ENCODE measurements around the gene IL7R.

The IL7R gene

DNA sequence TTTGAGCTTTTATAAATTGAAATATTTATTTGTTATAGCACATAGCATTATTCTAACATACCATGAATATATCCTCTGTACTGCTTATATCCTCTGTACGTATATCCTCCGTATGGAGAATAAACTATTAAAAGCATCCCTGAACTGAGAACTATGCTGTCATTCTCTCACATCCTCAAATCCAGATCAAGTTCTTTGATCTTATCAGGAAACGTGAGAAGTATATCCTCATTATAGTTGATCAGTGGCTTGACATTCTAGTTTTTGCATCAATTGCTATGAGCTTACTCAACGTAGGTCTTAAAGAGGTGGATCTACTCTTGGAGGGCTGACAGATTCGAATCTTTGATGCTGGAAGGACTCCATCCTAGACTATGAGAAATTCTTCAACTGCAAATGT lies 37.4 kb downstream of the IL7R start:
- H3K27me3 ChIP-seq (ENCODE audit: low read depth, low read length): no peaks in the 10 kb centered on the region
- no peak overlapping the region for H3K4me3 ChIP-seq (ENCODE audit: low read depth in 1 of 2, low read length in 2 of 2)
- no peak overlapping the region for H3K27ac ChIP-seq (ENCODE audit: low read length)
- no peaks in the 10 kb centered on the region for H3K9me3 ChIP-seq (ENCODE audit: control insufficient read depth in 1 of 2, low read length in 2 of 2)
- H3K36me3 ChIP-seq (ENCODE audit: control insufficient read depth in 1 of 2, insufficient read depth in 2 of 2, low read length in 2 of 2): no peaks in the 10 kb centered on the region
- H3K4me1 ChIP-seq (ENCODE audit: control insufficient read depth in 1 of 2, insufficient read depth in 2 of 2, low read length in 2 of 2): no peaks in the 10 kb centered on the region

DNA sequence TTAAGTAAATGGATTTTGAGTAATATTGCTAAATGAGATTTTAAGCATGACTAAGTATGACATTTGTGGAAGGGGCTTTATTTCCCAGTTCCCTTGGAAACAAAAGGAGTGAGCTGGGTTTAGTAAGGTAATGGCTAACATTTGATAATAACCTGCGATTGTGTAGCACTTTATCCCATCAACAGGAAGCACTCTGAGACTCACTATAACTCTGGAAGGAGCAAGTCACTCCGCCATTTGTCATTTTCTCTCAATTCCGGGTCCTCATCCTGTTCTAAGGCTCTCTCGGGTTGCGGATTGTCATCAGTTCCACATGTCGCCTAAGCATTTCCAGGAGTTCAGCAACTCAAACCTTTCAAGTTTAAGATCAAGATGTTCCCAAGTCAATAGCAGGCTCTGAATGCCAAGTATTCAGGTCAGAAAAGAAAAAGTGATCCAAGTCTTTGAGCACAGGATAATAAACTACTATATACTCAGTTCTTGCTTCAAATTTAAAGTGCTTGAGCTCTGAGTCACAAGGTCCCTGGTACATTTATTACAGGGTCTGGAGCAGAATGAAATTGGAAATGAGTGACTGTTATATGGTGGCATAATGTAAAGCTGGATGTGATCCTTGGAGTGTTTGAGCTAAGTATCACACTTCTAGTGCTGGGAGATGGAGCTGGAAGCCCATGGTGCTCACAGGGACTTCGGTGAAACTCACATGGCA lies 42.4 kb downstream of the IL7R start:
- Histone ChIP-seq H3K4me1 (ENCODE audit: control insufficient read depth in 1 of 2, insufficient read depth in 2 of 2, low read length in 2 of 2) (no peaks in the 10 kb centered on the region), H3K27ac (ENCODE audit: low read length) (no peak overlapping the region)

DNA sequence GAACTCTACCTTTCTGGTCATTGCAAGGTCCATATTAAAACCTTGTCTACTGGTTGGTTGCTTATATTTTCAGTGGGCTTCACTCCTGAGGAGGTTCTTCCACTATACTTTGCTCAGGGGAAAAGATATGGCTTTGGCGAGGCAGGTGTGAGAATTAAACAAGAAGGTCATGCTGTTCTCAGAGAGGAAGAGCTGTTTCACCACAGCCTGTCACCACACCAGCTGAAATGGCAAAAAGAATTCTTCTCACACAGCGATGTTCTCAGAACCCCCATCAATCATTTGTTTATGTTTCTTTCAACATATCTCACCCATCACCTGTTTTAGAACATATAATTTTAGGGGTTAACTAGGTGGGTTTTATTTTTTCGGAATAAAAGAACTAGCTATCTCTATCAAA lies 43.1 kb downstream of the IL7R start:
- Histone ChIP-seq H3K9me3 (ENCODE audit: control insufficient read depth in 1 of 2, low read length in 2 of 2) (peaks cover 0 to 3% of the 10 kb centered on the region in 2 donors), H3K36me3 (ENCODE audit: control insufficient read depth in 1 of 2, insufficient read depth in 2 of 2, low read length in 2 of 2) (no peaks in the 10 kb centered on the region), H3K27ac (ENCODE audit: low read length) (no peak overlapping the region), H3K4me3 (ENCODE audit: low read depth in 1 of 2, low read length in 2 of 2) (no peak overlapping the region), H3K4me1 (ENCODE audit: control insufficient read depth in 1 of 2, insufficient read depth in 2 of 2, low read length in 2 of 2) (no peaks in the 10 kb centered on the region), H3K27me3 (ENCODE audit: low read depth, low read length) (no peaks in the 10 kb centered on the region)

More for the DNA sequence above, 42.4 kb downstream of the IL7R start:
- H3K4me3 ChIP-seq (ENCODE audit: low read depth in 1 of 2, low read length in 2 of 2): no peak overlapping the region
- H3K27me3 ChIP-seq (ENCODE audit: low read depth, low read length): no peaks in the 10 kb centered on the region
- no peaks in the 10 kb centered on the region for H3K36me3 ChIP-seq (ENCODE audit: control insufficient read depth in 1 of 2, insufficient read depth in 2 of 2, low read length in 2 of 2)
- H3K9me3 ChIP-seq (ENCODE audit: control insufficient read depth in 1 of 2, low read length in 2 of 2): no peaks in the 10 kb centered on the region

DNA sequence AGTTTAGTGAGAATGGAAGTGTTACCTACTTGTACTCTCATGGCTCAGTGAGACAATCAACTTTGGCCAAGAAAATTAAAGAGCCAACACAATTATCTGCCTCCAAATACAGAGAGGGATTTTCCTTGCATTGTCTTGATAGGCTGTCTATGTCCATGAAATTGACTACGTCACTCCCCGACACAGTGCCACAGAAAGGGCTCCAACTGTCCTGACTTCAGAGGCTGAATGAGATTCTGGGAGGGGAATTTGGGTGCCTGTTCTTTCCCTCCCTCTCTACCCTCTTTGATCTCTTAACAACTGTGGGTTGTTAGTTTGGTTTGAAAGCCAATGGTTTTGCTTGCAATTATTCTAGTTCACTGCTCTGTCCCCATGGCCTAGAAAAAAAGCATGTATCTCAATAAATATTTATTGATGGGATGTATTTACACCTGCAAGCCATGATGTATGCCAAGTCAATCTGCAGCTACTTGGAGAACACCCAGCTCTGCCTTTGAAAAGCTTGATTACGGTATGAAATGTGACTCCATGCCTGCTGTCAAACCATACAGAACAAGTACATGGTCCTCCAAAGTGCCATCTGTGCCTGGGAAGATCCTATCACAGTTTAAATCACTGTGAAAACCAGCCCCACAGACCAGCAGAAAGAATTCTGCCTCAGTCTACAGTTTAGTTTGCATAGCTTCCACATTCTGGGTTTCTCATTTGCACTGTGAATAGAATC lies 44.4 kb downstream of the IL7R start:
- Histone ChIP-seq H3K9me3 (ENCODE audit: control insufficient read depth in 1 of 2, low read length in 2 of 2) (peaks cover 0 to 3% of the 10 kb centered on the region in 2 donors), H3K4me3 (ENCODE audit: low read depth in 1 of 2, low read length in 2 of 2) (no peak overlapping the region), H3K4me1 (ENCODE audit: control insufficient read depth in 1 of 2, insufficient read depth in 2 of 2, low read length in 2 of 2) (no peaks in the 10 kb centered on the region), H3K36me3 (ENCODE audit: control insufficient read depth in 1 of 2, insufficient read depth in 2 of 2, low read length in 2 of 2) (no peaks in the 10 kb centered on the region), H3K27me3 (ENCODE audit: low read depth, low read length) (no peaks in the 10 kb centered on the region), H3K27ac (ENCODE audit: low read length) (no peak overlapping the region)

DNA sequence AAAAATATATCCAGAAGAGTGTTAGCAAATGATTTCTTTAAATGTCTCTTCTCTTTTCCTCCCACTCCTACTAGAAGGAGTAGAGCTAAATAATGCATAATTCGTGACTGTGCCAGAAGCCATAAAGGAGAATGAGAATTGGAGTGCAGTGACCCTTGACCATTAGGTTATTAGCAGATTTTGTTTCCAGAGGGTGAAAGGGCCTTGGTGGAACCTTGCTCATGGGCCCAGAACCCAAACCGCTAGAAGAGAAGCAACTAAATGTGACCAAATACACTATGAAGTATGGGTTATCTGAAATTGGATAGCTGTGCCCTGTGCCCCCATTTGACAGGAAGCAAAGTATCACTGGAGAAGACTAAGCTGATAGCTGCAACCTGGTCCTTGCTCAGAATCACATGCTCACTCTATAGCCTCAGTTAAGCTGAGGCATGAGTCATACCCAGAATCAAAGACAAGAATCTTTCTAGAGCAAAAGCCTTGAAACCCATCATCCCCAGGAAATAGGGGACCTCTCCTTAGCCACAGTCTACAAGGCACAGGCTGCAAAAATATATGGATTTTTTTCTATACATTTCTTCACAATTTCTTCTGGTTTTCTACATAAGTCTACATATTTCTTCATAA lies 45.5 kb downstream of the IL7R start:
- no peaks in the 10 kb centered on the region for H3K4me1 ChIP-seq (ENCODE audit: control insufficient read depth in 1 of 2, insufficient read depth in 2 of 2, low read length in 2 of 2)
- no peak overlapping the region for H3K4me3 ChIP-seq (ENCODE audit: low read depth in 1 of 2, low read length in 2 of 2)
- no peak overlapping the region for H3K27ac ChIP-seq (ENCODE audit: low read length)
- H3K36me3 ChIP-seq (ENCODE audit: control insufficient read depth in 1 of 2, insufficient read depth in 2 of 2, low read length in 2 of 2): no peaks in the 10 kb centered on the region
- peaks cover 0 to 3% of the 10 kb centered on the region in 2 donors for H3K9me3 ChIP-seq (ENCODE audit: control insufficient read depth in 1 of 2, low read length in 2 of 2)
- no peaks in the 10 kb centered on the region for H3K27me3 ChIP-seq (ENCODE audit: low read depth, low read length)

DNA sequence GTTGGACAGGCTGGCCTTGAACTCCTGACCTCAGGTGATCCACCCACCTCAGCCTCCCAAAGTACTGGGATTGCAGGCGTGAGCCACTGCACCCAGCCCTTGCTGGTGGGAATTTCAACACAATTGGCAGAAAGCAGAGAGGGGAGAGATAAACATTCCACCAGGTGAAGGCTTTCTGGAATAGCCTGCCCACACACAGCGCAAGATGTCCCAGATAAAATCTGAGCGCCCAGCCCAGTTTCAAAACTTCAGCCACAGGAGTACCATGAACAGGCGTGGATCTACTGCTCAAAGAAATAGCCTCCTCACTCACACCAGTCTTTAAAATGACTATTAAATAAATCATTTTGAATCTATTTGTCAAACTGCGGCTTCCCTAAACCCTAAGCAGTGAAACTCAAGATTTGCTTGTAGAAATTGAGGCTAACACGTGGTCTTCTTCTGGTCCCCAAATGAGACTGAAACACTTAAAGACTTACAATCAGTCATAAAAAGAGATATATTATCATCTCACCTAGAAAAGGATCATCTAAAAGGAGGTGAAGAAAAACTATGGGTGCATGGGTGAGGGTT lies 47.0 kb downstream of the IL7R start:
- H3K27me3 ChIP-seq (ENCODE audit: low read depth, low read length): no peaks in the 10 kb centered on the region
- H3K4me3 ChIP-seq (ENCODE audit: low read depth in 1 of 2, low read length in 2 of 2): no peak overlapping the region
- H3K9me3 ChIP-seq (ENCODE audit: control insufficient read depth in 1 of 2, low read length in 2 of 2): peaks cover 0 to 3% of the 10 kb centered on the region in 2 donors
- no peaks in the 10 kb centered on the region for H3K36me3 ChIP-seq (ENCODE audit: control insufficient read depth in 1 of 2, insufficient read depth in 2 of 2, low read length in 2 of 2)
- H3K4me1 ChIP-seq (ENCODE audit: control insufficient read depth in 1 of 2, insufficient read depth in 2 of 2, low read length in 2 of 2): no peaks in the 10 kb centered on the region
- H3K27ac ChIP-seq (ENCODE audit: low read length): no peak overlapping the region

DNA sequence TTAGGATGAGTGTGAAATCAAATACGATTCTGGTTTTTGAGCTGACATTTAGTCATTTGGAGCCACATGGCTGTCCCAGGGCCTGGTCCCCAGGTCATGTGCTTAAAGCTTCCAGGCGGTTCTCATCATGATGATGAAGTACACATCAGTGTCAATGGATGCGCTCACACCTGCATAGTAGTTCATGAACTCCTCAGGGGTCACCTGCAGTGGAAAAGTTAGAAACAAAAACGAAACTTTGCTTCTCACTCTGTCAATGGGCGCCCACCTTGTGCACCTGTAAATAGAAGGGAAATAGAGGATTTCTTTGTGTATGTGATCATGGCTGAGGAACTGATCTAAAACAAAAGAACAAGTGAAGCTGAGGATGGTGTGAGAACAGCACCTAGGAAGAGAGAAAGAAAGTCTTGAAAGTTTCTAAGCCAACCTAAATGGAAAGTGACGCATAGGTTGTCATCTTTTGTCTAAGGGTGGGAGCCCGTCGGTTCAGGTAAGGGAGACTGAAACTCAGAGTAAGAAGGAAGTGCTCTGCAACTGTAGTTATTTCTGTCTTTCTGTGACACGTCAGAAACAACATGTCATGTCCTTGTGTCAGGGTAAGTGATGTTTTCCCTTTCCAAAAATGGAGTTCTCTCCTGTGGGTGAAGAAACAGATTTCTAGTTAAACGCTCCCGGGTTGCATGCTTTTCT lies 47.9 kb downstream of the IL7R start:
- Histone ChIP-seq H3K27ac (ENCODE audit: low read length) (no peak overlapping the region), H3K27me3 (ENCODE audit: low read depth, low read length) (no peaks in the 10 kb centered on the region), H3K36me3 (ENCODE audit: control insufficient read depth in 1 of 2, insufficient read depth in 2 of 2, low read length in 2 of 2) (no peaks in the 10 kb centered on the region), H3K4me1 (ENCODE audit: control insufficient read depth in 1 of 2, insufficient read depth in 2 of 2, low read length in 2 of 2) (no peaks in the 10 kb centered on the region), H3K4me3 (ENCODE audit: low read depth in 1 of 2, low read length in 2 of 2) (no peak overlapping the region), H3K9me3 (ENCODE audit: control insufficient read depth in 1 of 2, low read length in 2 of 2) (peaks cover 0 to 3% of the 10 kb centered on the region in 2 donors)

DNA sequence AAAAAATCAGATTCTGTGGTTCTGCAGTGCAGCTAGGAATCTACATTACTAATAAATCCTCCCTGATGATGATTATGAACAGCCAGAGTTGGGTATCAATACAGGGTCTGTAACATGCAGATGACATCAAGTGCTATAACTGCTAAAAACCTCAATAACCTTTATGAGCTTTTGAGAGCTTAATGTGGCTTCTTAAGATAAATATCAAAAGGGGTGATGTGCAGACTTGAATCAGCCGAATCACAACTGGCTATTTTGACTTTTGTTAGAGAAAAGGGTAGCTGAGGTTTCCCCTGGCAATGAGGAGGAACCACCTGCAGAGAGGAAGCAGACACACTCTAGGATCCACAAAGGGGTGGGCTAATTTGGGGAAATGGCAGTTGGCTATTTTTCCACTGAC lies 51.5 kb downstream of the IL7R start:
- H3K36me3 ChIP-seq (ENCODE audit: control insufficient read depth in 1 of 2, insufficient read depth in 2 of 2, low read length in 2 of 2): no peaks in the 10 kb centered on the region
- no peak overlapping the region for H3K4me3 ChIP-seq (ENCODE audit: low read depth in 1 of 2, low read length in 2 of 2)
- no peak overlapping the region for H3K27ac ChIP-seq (ENCODE audit: low read length)
- no peaks in the 10 kb centered on the region for H3K27me3 ChIP-seq (ENCODE audit: low read depth, low read length)
- peaks cover 0 to 3% of the 10 kb centered on the region in 2 donors for H3K9me3 ChIP-seq (ENCODE audit: control insufficient read depth in 1 of 2, low read length in 2 of 2)
- no peaks in the 10 kb centered on the region for H3K4me1 ChIP-seq (ENCODE audit: control insufficient read depth in 1 of 2, insufficient read depth in 2 of 2, low read length in 2 of 2)

DNA sequence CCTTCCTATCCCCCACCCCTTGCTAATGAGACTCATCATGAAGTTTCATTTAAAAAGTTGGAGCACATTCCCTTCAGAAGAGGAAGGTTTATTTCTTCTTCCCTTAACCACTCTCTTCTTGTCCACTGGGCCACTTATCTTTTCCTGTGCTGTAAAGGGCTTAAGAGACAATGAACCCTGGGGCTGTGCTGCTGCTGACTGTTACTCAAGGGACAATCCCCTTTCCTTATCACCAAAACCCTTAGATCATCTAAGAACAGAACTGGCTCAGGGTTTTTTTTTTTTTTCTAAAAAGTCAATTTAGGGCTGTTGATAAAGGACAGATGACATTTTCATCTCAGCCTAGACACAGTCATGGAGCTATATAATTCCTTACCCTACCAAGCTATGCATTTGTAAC lies 52.1 kb downstream of the IL7R start:
- peaks cover 0 to 3% of the 10 kb centered on the region in 2 donors for H3K9me3 ChIP-seq (ENCODE audit: control insufficient read depth in 1 of 2, low read length in 2 of 2)
- H3K4me3 ChIP-seq (ENCODE audit: low read depth in 1 of 2, low read length in 2 of 2): no peak overlapping the region
- H3K4me1 ChIP-seq (ENCODE audit: control insufficient read depth in 1 of 2, insufficient read depth in 2 of 2, low read length in 2 of 2): no peaks in the 10 kb centered on the region
- H3K27me3 ChIP-seq (ENCODE audit: low read depth, low read length): no peaks in the 10 kb centered on the region
- no peaks in the 10 kb centered on the region for H3K36me3 ChIP-seq (ENCODE audit: control insufficient read depth in 1 of 2, insufficient read depth in 2 of 2, low read length in 2 of 2)
- H3K27ac ChIP-seq (ENCODE audit: low read length): no peak overlapping the region

DNA sequence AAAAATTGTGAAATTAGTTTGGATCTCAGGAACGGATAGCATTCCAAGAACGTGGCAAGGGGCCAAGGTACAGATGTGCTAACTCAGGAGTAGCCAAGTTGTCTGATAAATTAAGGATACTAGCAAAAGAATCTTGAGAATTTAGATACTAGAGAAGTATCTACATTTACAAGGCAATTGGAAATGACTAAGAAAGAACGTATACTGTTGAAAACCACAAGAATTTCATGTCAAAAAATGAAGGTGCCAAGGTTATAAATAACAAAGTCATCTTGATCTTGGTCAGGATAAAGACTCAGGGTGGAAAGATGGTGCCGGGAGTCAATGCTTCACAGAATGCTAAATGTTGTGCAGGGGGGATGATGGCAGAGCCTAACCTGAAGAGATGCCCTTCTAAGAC lies 62.5 kb downstream of the IL7R start:
- H3K27ac ChIP-seq (ENCODE audit: low read length): no peak overlapping the region
- H3K27me3 ChIP-seq (ENCODE audit: low read depth, low read length): no peaks in the 10 kb centered on the region
- no peak overlapping the region for H3K4me3 ChIP-seq (ENCODE audit: low read depth in 1 of 2, low read length in 2 of 2)

DNA sequence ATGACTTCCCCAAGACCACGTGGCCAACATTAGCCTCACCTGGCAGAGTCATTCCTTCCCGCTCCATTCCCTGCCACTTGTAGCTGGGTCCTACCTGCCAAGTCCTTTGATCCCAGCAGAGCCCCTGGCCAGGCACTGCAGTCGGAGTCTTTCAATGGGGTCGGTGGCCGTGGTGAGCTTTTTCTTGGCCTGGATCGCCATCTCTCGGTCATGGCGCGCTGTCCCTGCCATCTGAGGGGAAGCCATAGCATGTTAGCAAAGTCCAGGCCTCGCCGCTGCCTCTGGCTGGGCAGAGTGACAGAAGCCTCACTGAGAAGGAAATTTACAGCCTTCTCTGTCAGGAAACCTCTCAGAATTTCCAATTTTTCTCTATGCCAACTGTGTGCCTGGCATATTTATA lies 64.2 kb downstream of the IL7R start:
- Histone ChIP-seq H3K9me3 (ENCODE audit: control insufficient read depth in 1 of 2, low read length in 2 of 2) (peaks cover 0 to 6% of the 10 kb centered on the region in 2 donors), H3K27me3 (ENCODE audit: low read depth, low read length) (no peaks in the 10 kb centered on the region), H3K27ac (ENCODE audit: low read length) (no peak overlapping the region), H3K4me3 (ENCODE audit: low read depth in 1 of 2, low read length in 2 of 2) (no peak overlapping the region), H3K4me1 (ENCODE audit: control insufficient read depth in 1 of 2, insufficient read depth in 2 of 2, low read length in 2 of 2) (peaks cover 0 to 8% of the 10 kb centered on the region in 2 donors), H3K36me3 (ENCODE audit: control insufficient read depth in 1 of 2, insufficient read depth in 2 of 2, low read length in 2 of 2) (no peaks in the 10 kb centered on the region)

More for the DNA sequence above, 62.5 kb downstream of the IL7R start:
- Histone ChIP-seq H3K9me3 (ENCODE audit: control insufficient read depth in 1 of 2, low read length in 2 of 2) (peaks cover 0 to 6% of the 10 kb centered on the region in 2 donors), H3K4me1 (ENCODE audit: control insufficient read depth in 1 of 2, insufficient read depth in 2 of 2, low read length in 2 of 2) (no peaks in the 10 kb centered on the region), H3K36me3 (ENCODE audit: control insufficient read depth in 1 of 2, insufficient read depth in 2 of 2, low read length in 2 of 2) (no peaks in the 10 kb centered on the region)

All from muscle layer of duodenum (tissue), 2 donors.